HG03571 (cell line): ENCODE data around the gene GALNT12.

Experiments used
- ATAC-seq: cut with Tn5 transposase; IDR thresholded peaks from one replicate; pipeline ENCODE4 v1.9.1; 2021; ENCODE audit not compliant: unreplicated experiment

GALNT12 gene

GRCh38 chr9:98877311-98877710 lies 69.8 kb downstream of the GALNT12 start:
- no peak for ATAC-seq

DNA sequence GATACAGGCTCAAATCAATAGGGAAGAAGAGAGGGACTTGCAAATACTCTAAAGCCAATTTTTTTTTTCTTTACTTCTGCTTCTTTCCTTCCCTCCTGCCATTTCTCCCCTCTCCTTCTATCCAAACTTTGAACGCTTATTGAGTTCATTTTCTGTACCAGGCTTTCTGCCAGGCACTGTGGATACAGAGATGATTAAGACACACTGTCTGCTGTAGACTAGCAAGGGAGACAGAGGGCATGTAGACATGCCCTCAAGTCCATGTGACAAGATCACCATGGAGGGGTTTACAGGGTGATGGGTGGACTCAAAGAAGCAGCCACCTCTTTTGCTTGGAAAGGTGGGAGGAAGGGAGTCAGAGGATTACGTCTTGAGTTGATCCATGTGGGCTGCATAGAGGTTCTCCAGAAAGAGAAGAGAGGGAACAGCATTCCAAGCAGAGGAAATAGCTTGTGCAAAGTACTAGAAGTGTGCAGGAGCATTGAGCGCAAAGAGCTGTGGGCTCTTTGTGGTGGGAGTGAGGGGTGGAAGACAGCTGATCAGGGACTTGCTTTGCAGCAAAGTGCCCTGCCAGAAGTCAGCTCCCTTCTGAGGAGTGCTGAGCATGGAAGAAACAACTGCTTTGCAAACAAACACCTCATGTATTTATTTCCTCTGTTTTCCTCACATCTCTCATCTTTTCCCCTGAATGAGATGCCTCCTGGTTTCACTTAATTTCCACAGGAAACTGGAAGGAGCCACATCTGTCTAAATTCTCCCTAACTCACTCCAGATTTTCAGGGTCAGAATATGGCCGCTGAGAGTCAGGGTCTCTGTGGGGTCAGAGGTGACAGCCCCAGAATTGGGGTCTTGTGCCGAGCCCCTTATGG lies 71.9 kb downstream of the GALNT12 start:
- no peak for ATAC-seq

- no peak for ATAC-seq
Observed at GRCh38 chr9:98879963-98880310, 72.5 kb downstream of the GALNT12 start.

GRCh38 chr9:98880311-98881015 lies 73.0 kb downstream of the GALNT12 start:
- no peak for ATAC-seq

- ATAC-seq: no peak
Observed at GRCh38 chr9:98881356-98881755, 73.9 kb downstream of the GALNT12 start.

GRCh38 chr9:98881836-98882568 lies 74.5 kb downstream of the GALNT12 start:
- ATAC-seq: no peak

DNA sequence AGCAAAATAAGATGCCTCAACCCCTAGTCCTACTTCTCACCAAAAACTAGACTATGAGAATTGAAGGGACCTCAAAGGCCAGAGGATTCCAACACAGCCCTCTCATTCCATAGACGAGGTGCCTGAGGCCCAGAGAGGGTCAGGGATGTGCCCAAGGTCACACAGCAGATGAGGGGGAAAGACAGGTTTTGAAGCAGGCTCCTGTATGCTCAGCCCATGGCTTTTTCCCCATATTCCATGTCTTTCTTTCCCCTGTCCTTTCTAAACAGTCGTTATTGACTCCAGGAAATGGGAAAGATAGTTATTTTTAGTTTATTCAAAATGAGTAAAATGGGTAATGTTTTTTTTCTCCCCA lies 75.1 kb downstream of the GALNT12 start:
- ATAC-seq: no peak

DNA sequence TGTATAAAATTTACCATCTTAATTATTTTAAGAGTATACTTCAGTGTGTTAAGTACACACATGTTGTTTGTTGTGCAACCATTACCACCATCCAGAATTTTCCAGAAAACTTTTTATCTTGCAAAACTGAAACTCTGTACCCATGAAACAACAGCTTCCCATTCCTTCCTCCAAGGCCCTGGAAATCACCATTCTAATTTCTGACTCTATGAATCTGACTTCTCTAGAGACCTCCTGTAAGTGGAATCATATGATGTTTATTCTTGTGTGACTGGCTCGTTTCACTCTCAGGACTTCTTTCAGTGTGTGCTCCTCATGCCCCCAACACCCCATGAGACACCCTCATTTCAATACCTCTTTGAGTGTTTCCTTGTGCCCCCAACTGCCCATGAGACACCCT lies 75.8 kb downstream of the GALNT12 start:
- no peak for ATAC-seq

- no peak for ATAC-seq
Observed at GRCh38 chr9:98884849-98885248, 77.4 kb downstream of the GALNT12 start.

- no peak for ATAC-seq
Observed at GRCh38 chr9:98885575-98886295, 78.3 kb downstream of the GALNT12 start.

DNA sequence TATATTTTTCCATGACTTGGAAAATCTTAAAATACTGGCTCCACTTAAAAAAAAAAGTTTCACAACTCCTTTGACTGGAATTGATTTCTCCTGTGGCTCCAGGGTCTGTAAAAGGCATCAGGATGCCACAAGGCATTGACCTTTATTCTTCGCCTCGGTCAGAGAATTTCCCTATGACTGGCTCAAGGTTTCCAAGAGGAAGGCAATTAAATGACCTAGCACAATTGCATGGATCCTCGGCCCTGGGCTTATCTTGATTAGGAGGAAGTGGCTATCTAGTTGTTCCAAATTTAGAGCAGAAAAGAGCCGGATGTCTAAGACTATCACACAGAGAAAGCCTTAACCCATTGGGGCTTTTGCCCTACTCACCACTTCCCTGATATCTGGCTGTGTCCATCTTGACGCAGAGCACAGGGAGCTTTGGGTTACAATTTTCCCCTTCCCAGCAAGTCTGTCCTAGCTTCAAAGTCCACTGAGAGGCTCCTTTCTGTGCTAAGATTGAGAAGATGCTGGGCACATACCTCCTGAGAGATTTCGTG lies 79.3 kb downstream of the GALNT12 start:
- no peak for ATAC-seq

DNA sequence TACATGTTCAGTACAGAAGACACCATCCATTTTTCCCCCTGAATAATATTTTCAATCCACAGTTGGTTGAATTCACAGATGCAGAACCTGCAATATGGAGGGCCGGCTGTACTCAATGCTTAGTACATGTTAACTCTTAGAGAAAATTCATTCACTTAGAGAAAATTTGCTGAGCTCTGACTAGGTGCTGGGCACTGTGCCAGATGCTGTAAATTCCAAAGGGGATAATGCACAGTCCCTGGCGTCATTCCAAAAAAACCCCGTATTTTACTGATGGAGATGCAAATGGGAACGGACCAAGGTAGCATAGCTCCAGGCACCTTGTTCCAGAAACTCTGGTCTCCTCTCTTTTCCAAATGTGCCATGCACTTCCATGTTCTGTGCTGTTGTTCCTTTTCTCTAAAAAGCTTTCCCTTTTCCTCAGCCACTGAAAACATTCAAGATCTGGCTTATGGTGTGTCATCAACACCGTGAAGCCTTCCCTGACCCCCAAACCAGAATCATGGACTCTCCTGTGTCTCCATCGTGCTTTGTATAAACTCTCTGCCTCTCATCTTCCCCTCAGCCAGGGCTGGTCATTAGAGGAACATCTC lies 80.5 kb downstream of the GALNT12 start:
- ATAC-seq: no peak

GRCh38 chr9:98888801-98889421 lies 81.4 kb downstream of the GALNT12 start:
- ATAC-seq: no peak

DNA sequence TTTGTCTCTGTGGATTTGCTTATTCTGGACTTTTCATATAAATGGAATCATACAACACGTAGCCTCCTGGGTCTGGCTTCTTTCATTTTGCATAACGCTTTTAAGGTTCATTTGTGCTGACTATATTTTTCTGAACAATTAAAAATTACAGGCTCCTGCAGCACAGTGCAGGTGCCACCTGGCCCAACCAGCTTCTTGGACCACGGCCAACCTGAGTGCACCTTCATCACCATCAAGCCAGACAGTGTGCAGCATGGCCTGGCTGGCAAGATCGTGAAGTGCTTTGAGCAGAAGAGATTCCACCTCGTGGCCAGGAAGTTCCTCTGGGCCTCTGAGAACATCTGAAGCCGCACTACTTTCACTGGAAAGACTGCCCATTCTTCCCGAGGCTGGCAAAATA lies 82.8 kb downstream of the GALNT12 start:
- ATAC-seq: no peak

DNA sequence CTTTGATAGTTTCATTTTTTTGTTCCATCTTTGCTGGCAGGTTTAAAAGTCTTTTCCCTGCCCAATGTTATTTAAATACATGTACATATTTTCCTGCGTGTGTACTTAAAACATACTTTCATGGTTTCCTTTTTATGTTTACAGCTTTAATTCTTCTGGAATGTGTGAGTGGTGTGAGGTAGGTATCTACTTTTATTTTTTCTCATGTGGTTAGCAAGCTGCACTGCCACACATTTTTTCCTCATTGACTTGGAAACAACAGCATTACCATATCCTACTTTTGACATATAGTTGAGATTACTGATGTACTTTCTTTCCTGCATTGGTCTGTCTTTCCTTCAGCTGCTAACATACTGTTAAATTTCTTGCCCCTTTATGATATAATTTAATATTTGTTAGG lies 84.8 kb downstream of the GALNT12 start:
- no peak for ATAC-seq

DNA sequence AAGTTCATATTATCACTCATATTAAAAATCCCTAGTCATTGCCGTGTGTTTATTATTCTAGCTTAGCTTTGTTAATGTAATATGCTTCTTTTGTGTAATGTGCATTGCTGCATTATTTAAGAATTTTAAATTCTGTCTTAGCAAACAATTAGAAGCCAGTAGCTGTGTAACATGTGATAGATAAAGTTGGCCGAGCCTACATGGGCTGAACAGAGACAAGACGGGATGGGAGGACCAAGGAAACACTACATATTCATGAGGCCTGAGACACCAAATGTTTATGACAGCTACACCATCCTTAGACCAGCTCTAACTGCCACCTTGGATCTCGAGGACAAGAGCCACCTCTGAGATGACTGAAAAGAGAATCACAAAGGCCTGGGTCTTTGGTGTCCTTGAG lies 85.2 kb downstream of the GALNT12 start:
- ATAC-seq: no peak

DNA sequence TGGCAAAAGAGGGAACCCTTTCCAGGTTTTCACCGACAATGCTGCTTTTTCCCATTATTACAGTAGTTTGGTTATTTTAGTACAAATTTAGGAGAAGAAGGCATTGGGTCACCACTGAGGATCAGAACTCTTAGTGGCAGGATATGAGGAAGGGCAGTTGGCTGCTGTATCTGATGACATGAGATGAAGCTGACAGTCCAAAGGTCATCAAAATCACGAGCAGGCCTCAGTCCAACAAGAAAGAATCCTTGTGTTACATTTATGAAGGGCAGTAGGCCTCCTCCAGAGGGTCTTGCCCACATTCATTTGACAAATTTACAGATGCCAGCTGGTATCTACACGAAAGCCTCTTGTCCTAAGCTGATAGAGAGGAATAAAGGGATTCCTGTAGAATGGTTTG lies 86.7 kb downstream of the GALNT12 start:
- ATAC-seq: no peak

DNA sequence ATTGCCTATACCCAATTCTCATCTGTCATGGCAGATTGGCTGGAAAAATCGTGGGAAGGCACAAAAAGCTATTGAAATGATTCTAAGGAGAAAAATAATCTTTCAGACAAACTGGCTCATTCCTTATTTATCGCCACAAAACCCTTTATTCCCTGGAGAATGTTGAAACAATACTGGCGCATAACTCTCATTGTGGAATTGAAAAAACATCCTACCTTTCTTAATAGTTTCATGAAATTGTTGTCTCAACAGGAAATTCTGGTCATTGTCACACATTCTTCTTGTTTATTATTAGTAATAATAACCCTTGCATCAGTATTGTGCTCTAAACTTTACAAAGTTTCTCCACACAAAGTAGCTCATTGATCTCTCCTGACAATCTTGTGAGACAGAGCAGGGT lies 87.3 kb downstream of the GALNT12 start:
- ATAC-seq: no peak

GRCh38 chr9:98896632-98897031 lies 89.2 kb downstream of the GALNT12 start:
- ATAC-seq: no peak

- ATAC-seq: no peak
Observed at GRCh38 chr9:98897745-98898144, 90.3 kb downstream of the GALNT12 start.
